Measurements from ENCODE around the gene UBALD1. TPM values are rescaled to one million over a fixed set of nuclear protein-coding genes. Genes with fewer than 3 reads are reported as not detected.
"Not testable (repeated sequence)": the region's sequence is repeated elsewhere in the genome, so short reads cannot be mapped to it uniquely, and the experiment has no call there.

Gene UBALD1
- total and polyA plus RNA-seq, 4 donors: 11.1 to 32.3 (median 20.8) TPM

DNA sequence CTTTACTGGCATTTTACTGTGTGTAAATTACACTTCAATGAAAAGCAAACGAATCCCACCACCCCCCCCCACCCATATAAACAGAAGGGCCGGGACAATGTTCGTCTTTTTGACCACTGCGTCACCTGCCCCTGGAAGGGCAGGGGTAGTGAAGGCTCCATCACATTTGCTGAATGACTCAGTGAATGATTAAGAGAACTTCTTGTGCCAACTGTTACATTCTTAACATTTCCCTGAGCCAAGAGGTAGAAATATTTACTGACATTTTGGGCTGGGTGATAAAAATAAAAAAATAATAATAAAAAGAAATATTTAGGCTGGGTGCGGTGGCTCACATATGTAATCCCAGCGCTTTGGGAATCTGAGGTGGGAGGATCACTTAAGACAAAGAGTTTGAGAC lies 34.4 kb downstream of the UBALD1 start:
- no peaks in the 10 kb centered on the region for H3K9me3 ChIP-seq (ENCODE audit: control insufficient read depth, low read length)
- H3K4me1 ChIP-seq (ENCODE audit: control insufficient read depth in 1 of 2, insufficient read depth in 2 of 2, low read length in 2 of 2): no peaks in the 10 kb centered on the region
- ATAC-seq (ENCODE audit: low FRiP score): no peak
- H3K4me3 ChIP-seq (ENCODE audit: low read length in 2 of 2): no peak overlapping the region
- H3K27ac ChIP-seq (ENCODE audit: low read depth in 1 of 2, low read length in 2 of 2): no peak overlapping the region
- H3K27me3 ChIP-seq (ENCODE audit: control insufficient read depth in 1 of 2, insufficient read depth in 2 of 2, low read length in 1 of 2): no peaks in the 10 kb centered on the region
- WGBS, 2 donors: 18 to 19% methylated on average over 6 of the region's 6 CpGs
- intact Hi-C loops (cut with DNase I): no loop called here
- H3K36me3 ChIP-seq (ENCODE audit: control insufficient read depth in 1 of 2, insufficient read depth in 2 of 2, low read length in 1 of 2): no peaks in the 10 kb centered on the region
- no peak for DNase-seq

DNA sequence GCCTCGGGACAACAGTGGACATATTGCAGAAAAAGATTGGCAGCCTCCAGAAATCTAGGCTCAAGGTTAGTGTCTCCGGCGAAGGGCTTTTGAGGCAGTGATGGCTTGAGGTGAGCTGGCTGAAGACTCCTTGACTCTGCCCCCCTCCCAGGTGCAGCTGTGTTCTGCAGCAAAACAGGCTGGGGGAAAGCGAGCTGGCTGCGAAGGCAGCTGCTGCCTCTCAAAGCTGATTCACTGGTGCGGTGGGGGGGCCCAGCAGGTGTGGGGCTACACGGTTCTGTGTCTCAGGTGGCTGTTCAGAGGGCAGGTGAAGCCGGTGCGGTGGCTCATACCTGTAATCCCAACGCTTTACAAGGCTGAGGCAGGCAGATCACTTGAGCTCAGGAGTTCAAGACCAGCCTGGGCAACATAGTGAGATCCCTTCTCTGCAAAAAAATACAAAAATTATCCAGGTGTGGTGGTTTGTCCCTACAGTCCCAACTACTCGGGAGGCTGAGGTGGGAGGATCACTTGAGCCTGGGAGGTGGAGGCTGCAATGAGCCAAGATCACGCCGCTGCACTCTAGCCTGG lies 35.6 kb downstream of the UBALD1 start:
- Histone ChIP-seq H3K27me3 (ENCODE audit: control insufficient read depth in 1 of 2, insufficient read depth in 2 of 2, low read length in 1 of 2) (no peaks in the 10 kb centered on the region), H3K27ac (ENCODE audit: low read depth in 1 of 2, low read length in 2 of 2) (no peak overlapping the region), H3K4me3 (ENCODE audit: low read length in 2 of 2) (no peak overlapping the region), H3K36me3 (ENCODE audit: control insufficient read depth in 1 of 2, insufficient read depth in 2 of 2, low read length in 1 of 2) (no peaks in the 10 kb centered on the region), H3K4me1 (ENCODE audit: control insufficient read depth in 1 of 2, insufficient read depth in 2 of 2, low read length in 2 of 2) (no peaks in the 10 kb centered on the region), H3K9me3 (ENCODE audit: control insufficient read depth, low read length) (no peaks in the 10 kb centered on the region)
- ATAC-seq (ENCODE audit: low FRiP score) (no peak), DNase-seq (no peak)
- intact Hi-C loops (cut with DNase I): no loop called here
- 82 to 85% methylated on average over 13 of the region's 13 CpGs for WGBS, 2 donors

DNA sequence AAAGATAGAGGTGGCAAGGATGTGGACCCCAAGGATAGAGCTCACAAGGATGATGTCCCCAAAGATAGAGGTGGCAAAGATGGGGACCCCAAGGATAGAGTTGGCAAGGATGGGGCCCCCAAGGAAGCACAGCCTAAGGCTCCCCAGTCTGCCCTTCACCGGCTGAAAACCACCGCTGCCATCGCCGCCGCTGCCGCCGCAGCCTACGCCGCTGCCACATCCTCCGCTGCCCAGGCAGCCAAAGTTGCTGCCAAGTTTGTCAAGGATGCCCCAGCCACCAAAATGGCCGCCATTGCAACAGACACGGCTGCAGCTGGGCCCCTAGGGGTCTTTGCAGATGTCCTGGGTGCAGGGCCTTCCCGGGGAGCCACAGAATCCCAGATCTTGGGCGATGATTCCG lies 38.7 kb downstream of the UBALD1 start:
- DNase-seq: no peak
- no peaks in the 10 kb centered on the region for H3K27me3 ChIP-seq (ENCODE audit: control insufficient read depth in 1 of 2, insufficient read depth in 2 of 2, low read length in 1 of 2)
- H3K4me1 ChIP-seq (ENCODE audit: control insufficient read depth in 1 of 2, insufficient read depth in 2 of 2, low read length in 2 of 2): no peaks in the 10 kb centered on the region
- H3K4me3 ChIP-seq (ENCODE audit: low read length in 2 of 2): no peak overlapping the region
- ATAC-seq (ENCODE audit: low FRiP score): no peak
- H3K36me3 ChIP-seq (ENCODE audit: control insufficient read depth in 1 of 2, insufficient read depth in 2 of 2, low read length in 1 of 2): no peaks in the 10 kb centered on the region
- WGBS, 2 donors: 95 to 96% methylated on average over 15 of the region's 15 CpGs
- no peak overlapping the region for H3K27ac ChIP-seq (ENCODE audit: low read depth in 1 of 2, low read length in 2 of 2)
- H3K9me3 ChIP-seq (ENCODE audit: control insufficient read depth, low read length): no peaks in the 10 kb centered on the region
- intact Hi-C loops (cut with DNase I): no loop called here

DNA sequence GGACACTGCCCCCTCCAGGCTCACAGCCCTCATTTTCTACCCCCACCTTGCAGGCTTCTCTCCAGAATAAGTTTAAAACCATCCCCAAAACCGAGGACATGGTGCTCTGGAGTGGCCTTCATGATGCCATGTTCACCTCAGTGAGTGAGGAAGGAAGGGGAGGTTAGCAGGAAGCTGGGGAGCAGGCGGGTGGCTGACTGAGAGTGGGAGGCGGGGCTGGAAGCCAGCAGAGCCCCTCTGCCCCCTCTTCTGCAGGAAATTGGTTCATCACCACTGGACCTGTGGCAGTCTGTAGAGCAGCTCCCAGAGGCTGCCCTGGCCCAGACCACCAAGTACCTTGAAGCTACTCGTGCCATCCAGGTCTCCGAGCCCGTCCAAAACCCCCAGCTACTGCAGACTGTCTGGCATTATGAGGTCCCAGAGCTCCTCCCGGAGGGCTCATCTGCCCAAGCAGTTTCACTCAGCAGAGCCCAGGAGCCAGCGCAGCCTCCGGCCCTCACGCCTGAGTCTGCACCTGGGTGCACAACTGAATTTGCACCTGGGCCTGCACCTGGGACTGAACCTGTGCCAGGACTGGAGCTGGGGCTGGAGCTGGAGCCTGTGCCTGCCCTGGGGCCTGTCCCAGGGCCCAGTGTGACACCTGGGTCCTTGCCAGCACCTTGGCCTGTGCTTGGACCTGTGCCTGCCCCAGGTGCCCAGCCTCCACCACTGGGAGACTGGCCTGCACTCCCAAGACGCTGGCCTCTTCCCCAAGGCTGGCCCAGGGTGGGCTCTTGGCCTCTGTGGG lies 39.6 kb downstream of the UBALD1 start:
- 82 to 87% methylated on average over 11 of the region's 11 CpGs for WGBS, 2 donors

GRCh38 chr16:4573926-4574325 lies 40.8 kb downstream of the UBALD1 start:
- intact Hi-C loops (cut with DNase I); H3K9me3 ChIP-seq (ENCODE audit: control insufficient read depth, low read length): not testable (repeated sequence)
- 83 to 84% methylated on average over 7 of the region's 7 CpGs for WGBS, 2 donors

More for the DNA sequence above, 39.6 kb downstream of the UBALD1 start:
- no peak for DNase-seq
- H3K4me1 ChIP-seq (ENCODE audit: control insufficient read depth in 1 of 2, insufficient read depth in 2 of 2, low read length in 2 of 2): no peaks in the 10 kb centered on the region
- intact Hi-C loops (cut with DNase I): no loop called here
- H3K4me3 ChIP-seq (ENCODE audit: low read length in 2 of 2): no peak overlapping the region
- H3K9me3 ChIP-seq (ENCODE audit: control insufficient read depth, low read length): no peaks in the 10 kb centered on the region
- no peaks in the 10 kb centered on the region for H3K36me3 ChIP-seq (ENCODE audit: control insufficient read depth in 1 of 2, insufficient read depth in 2 of 2, low read length in 1 of 2)
- H3K27me3 ChIP-seq (ENCODE audit: control insufficient read depth in 1 of 2, insufficient read depth in 2 of 2, low read length in 1 of 2): no peaks in the 10 kb centered on the region
- H3K27ac ChIP-seq (ENCODE audit: low read depth in 1 of 2, low read length in 2 of 2): no peak overlapping the region
- ATAC-seq (ENCODE audit: low FRiP score): peak; percentile 26

GRCh38 chr16:4572715-4573114 lies 42.0 kb downstream of the UBALD1 start:
- 56 to 61% methylated on average over 4 of the region's 4 CpGs for WGBS, 2 donors
- H3K27ac ChIP-seq (ENCODE audit: low read depth in 1 of 2, low read length in 2 of 2): no peak overlapping the region

More at GRCh38 chr16:4573926-4574325, 40.8 kb downstream of the UBALD1 start:
- not testable (repeated sequence) for H3K4me3 ChIP-seq (ENCODE audit: low read length in 2 of 2); H3K27ac ChIP-seq (ENCODE audit: low read depth in 1 of 2, low read length in 2 of 2); DNase-seq; ATAC-seq (ENCODE audit: low FRiP score); H3K4me1 ChIP-seq (ENCODE audit: control insufficient read depth in 1 of 2, insufficient read depth in 2 of 2, low read length in 2 of 2); H3K27me3 ChIP-seq (ENCODE audit: control insufficient read depth in 1 of 2, insufficient read depth in 2 of 2, low read length in 1 of 2); H3K36me3 ChIP-seq (ENCODE audit: control insufficient read depth in 1 of 2, insufficient read depth in 2 of 2, low read length in 1 of 2)

GRCh38 chr16:4570688-4571321 lies 43.9 kb downstream of the UBALD1 start:
- intact Hi-C loops (cut with DNase I): no loop called here
- Histone ChIP-seq H3K27me3 (ENCODE audit: control insufficient read depth in 1 of 2, insufficient read depth in 2 of 2, low read length in 1 of 2) (no peaks in the 10 kb centered on the region), H3K9me3 (ENCODE audit: control insufficient read depth, low read length) (no peaks in the 10 kb centered on the region), H3K36me3 (ENCODE audit: control insufficient read depth in 1 of 2, insufficient read depth in 2 of 2, low read length in 1 of 2) (no peaks in the 10 kb centered on the region), H3K27ac (ENCODE audit: low read depth in 1 of 2, low read length in 2 of 2) (no peak overlapping the region), H3K4me3 (ENCODE audit: low read length in 2 of 2) (no peak overlapping the region), H3K4me1 (ENCODE audit: control insufficient read depth in 1 of 2, insufficient read depth in 2 of 2, low read length in 2 of 2) (no peaks in the 10 kb centered on the region)
- DNase-seq (no peak), ATAC-seq (ENCODE audit: low FRiP score) (no peak)
- WGBS, 2 donors: 64 to 67% methylated on average over 15 of the region's 15 CpGs

More at GRCh38 chr16:4572715-4573114, 42.0 kb downstream of the UBALD1 start:
- H3K27me3 ChIP-seq (ENCODE audit: control insufficient read depth in 1 of 2, insufficient read depth in 2 of 2, low read length in 1 of 2): no peaks in the 10 kb centered on the region
- DNase-seq (no peak), ATAC-seq (ENCODE audit: low FRiP score) (no peak)
- intact Hi-C loops (cut with DNase I): no loop called here
- H3K4me1 ChIP-seq (ENCODE audit: control insufficient read depth in 1 of 2, insufficient read depth in 2 of 2, low read length in 2 of 2): no peaks in the 10 kb centered on the region
- H3K9me3 ChIP-seq (ENCODE audit: control insufficient read depth, low read length): no peaks in the 10 kb centered on the region
- no peak overlapping the region for H3K4me3 ChIP-seq (ENCODE audit: low read length in 2 of 2)
- H3K36me3 ChIP-seq (ENCODE audit: control insufficient read depth in 1 of 2, insufficient read depth in 2 of 2, low read length in 1 of 2): no peaks in the 10 kb centered on the region

- H3K27ac ChIP-seq (ENCODE audit: low read depth in 1 of 2, low read length in 2 of 2): no peak overlapping the region
- ATAC-seq (ENCODE audit: low FRiP score) (no peak), DNase-seq (no peak)
- H3K36me3 ChIP-seq (ENCODE audit: control insufficient read depth in 1 of 2, insufficient read depth in 2 of 2, low read length in 1 of 2): no peaks in the 10 kb centered on the region
- 81 to 83% methylated on average over 6 of the region's 6 CpGs for WGBS, 2 donors
- H3K4me1 ChIP-seq (ENCODE audit: control insufficient read depth in 1 of 2, insufficient read depth in 2 of 2, low read length in 2 of 2): no peaks in the 10 kb centered on the region
- H3K27me3 ChIP-seq (ENCODE audit: control insufficient read depth in 1 of 2, insufficient read depth in 2 of 2, low read length in 1 of 2): no peaks in the 10 kb centered on the region
- no peak overlapping the region for H3K4me3 ChIP-seq (ENCODE audit: low read length in 2 of 2)
- H3K9me3 ChIP-seq (ENCODE audit: control insufficient read depth, low read length): no peaks in the 10 kb centered on the region
- intact Hi-C loops (cut with DNase I): no loop called here
Measured at GRCh38 chr16:4570086-4570485, 44.6 kb downstream of the UBALD1 start.

All from aorta (tissue), 5 donors.